ENCODE measurements around the gene AGBL2.

DNA sequence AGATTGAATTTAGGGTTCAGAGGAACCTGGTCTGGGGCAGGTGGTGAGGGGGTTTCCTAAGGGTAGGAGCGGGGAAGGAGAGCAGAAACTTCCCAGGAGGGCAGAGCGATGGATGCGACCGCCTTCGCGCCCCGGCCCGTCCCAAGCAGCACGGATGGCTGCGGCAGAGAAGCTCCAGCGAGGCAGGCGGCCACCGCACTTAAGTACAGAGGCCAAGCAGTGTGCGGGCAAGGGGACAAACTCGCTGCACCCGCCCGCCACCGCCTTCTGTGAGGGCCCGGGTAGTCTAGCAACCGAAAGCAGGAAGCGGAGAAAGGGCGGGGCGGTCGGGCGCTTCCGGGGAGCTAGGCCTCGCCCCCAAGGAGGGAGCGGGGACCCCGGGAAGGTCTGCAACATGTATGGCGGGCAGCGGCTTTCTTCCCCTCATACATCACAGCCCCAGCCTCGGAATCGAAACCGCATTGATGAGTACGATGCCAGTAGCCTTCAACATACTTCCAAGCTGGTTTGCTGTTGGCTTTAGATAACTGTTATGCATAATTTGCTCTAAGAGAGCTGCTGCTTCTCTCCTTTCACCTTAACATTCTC lies at the start of gene AGBL2:
- TF ChIP-seq, protein P1, sequence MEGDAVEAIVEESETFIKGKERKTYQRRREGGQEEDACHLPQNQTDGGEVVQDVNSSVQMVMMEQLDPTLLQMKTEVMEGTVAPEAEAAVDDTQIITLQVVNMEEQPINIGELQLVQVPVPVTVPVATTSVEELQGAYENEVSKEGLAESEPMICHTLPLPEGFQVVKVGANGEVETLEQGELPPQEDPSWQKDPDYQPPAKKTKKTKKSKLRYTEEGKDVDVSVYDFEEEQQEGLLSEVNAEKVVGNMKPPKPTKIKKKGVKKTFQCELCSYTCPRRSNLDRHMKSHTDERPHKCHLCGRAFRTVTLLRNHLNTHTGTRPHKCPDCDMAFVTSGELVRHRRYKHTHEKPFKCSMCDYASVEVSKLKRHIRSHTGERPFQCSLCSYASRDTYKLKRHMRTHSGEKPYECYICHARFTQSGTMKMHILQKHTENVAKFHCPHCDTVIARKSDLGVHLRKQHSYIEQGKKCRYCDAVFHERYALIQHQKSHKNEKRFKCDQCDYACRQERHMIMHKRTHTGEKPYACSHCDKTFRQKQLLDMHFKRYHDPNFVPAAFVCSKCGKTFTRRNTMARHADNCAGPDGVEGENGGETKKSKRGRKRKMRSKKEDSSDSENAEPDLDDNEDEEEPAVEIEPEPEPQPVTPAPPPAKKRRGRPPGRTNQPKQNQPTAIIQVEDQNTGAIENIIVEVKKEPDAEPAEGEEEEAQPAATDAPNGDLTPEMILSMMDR (conservative IDR thresholded peaks at IDR 0.05; ENCODE audit: low read length), result no peak
- no peak for TF ChIP-seq EZH2phosphoT487 (IDR thresholded peaks at IDR 0.05; ENCODE audit: borderline replicate concordance, low read depth, low read length)
